Endothelial cell of umbilical vein (primary cell): ENCODE data around the gene RXFP3. TPM values are rescaled to one million over a fixed set of nuclear protein-coding genes. Genes with fewer than 3 reads are reported as not detected.

Experiments
- BruUV-seq: library from RNA; stranded (reverse); fragments of 400-500 nt; replicated peaks from 2 replicates; lab custom pipeline; 2021; lab: Mats Ljungman, UMichigan
- CTCF ChIA-PET: fragments of 300-600, 350-600 bp; sonication (Branson Sonifier 250); formaldehyde crosslinking; loops from one replicate; lab custom pipeline; 2021; ENCODE audit warnings: antibody characterized with exemption, inconsistent platforms; lab: Charles Lee
- POLR2A ChIA-PET: fragments of 300-600, 350-600 bp; sonication (Branson Sonifier 250); formaldehyde crosslinking; loops from one replicate; lab custom pipeline; 2021; ENCODE audit warnings: antibody characterized with exemption, inconsistent platforms; lab: Charles Lee
- DNase-seq: peaks from one replicate; pipeline ENCODE4 v3.0.0-alpha.2; 2011; ENCODE audit warnings: low read depth, low spot score
- FAIRE-seq: peaks from 2 replicates; lab custom pipeline; 2011; peaks lifted over from hg19 to GRCh38; lab: Jason Lieb, UNC
- H2AFZ ChIP-seq: 2 replicates; pipeline ENCODE4 v1.6.0; 2012; ENCODE audit warnings: low read depth, low read length, control low read depth, inconsistent platforms
- H3K27ac ChIP-seq: 2 replicates; pipeline ENCODE4 v1.5.1; 2011; ENCODE audit warnings: low read depth, mild to moderate bottlenecking, control low read depth, low read length, moderate library complexity; ENCODE audit not compliant: insufficient read depth
- H3K27me3 ChIP-seq, 2 experiments: 2 replicates each; pipeline versions ENCODE4 v1.6.0 to v1.6.1; 2011; ENCODE audit warnings: low read length in 2 of 2, mixed read lengths in 1 of 2; ENCODE audit not compliant: control insufficient read depth in 2 of 2, insufficient read depth in 2 of 2
- H3K36me3 ChIP-seq, 2 experiments: 2 replicates in 1 of 2; 3 replicates in 1 of 2; pipeline ENCODE4 v1.5.1; 2011; ENCODE audit warnings: low read length in 2 of 2, mild to moderate bottlenecking in 1 of 2, moderate library complexity in 1 of 2; ENCODE audit not compliant: control insufficient read depth in 2 of 2, insufficient read depth in 2 of 2; ENCODE audit errors: extremely low read depth in 1 of 2
- H3K4me1 ChIP-seq: 3 replicates; pipeline ENCODE4 v1.5.1; 2011; ENCODE audit warnings: mild to moderate bottlenecking, low read length; ENCODE audit not compliant: control insufficient read depth, insufficient read depth; ENCODE audit errors: extremely low read depth
- H3K4me2 ChIP-seq: 2 replicates; pipeline ENCODE4 v1.6.1; 2011; ENCODE audit warnings: low read length, control low read depth, mixed read lengths; ENCODE audit not compliant: insufficient read depth
- H3K4me3 ChIP-seq, 3 experiments: fragments of 200-600 bp in 1 of 3; sonication (generic), shearing (Covaris generic) in 1 of 3; replicated peaks in 1 of 3; 2 replicates each; pipeline ENCODE4 v1.5.1; 2011 to 2016; ENCODE audit warnings: control low read depth in 3 of 3, low read length in 3 of 3, mild to moderate bottlenecking in 2 of 3, inconsistent platforms in 1 of 3, low read depth in 1 of 3, moderate library complexity in 1 of 3; ENCODE audit not compliant: insufficient read depth in 1 of 3
- H3K79me2 ChIP-seq: 2 replicates; pipeline ENCODE4 v1.6.0; 2012; ENCODE audit warnings: low read length, inconsistent platforms; ENCODE audit not compliant: control insufficient read depth, insufficient read depth
- H3K9ac ChIP-seq: replicated peaks from 2 replicates; pipeline ENCODE3; 2011; ENCODE audit warnings: low read length, control low read depth; ENCODE audit not compliant: insufficient read depth; ENCODE audit errors: extremely low read depth
- H3K9me1 ChIP-seq: replicated peaks from 3 replicates; pipeline ENCODE4 v1.6.0; 2011; ENCODE audit warnings: mild to moderate bottlenecking, low read length; ENCODE audit not compliant: control insufficient read depth, insufficient read depth; ENCODE audit errors: extremely low read depth
- H3K9me3 ChIP-seq: replicated peaks from 2 replicates; pipeline ENCODE4 v1.5.1; 2012; ENCODE audit warnings: low read length, inconsistent platforms; ENCODE audit not compliant: control insufficient read depth, insufficient read depth
- H4K20me1 ChIP-seq: replicated peaks from 2 replicates; pipeline ENCODE3; 2011; ENCODE audit warnings: mild to moderate bottlenecking, low read length; ENCODE audit not compliant: control insufficient read depth, insufficient read depth; ENCODE audit errors: extremely low read depth
- CTCF ChIP-seq, 2 donors: IDR thresholded peaks; 1 replicate in 1 of 2; 2 replicates in 1 of 2; pipeline ENCODE4 v1.5.1; 2011; ENCODE audit warnings: low read length in 2 of 2, mild to moderate bottlenecking in 2 of 2, moderate library complexity in 2 of 2, control low read depth in 1 of 2, inconsistent platforms in 1 of 2, low read depth in 1 of 2; ENCODE audit not compliant: insufficient read depth in 1 of 2; ENCODE audit errors: extremely low read depth in 1 of 2
- EZH2 ChIP-seq: IDR thresholded peaks from 2 replicates; pipeline ENCODE4 v1.6.1; 2012; ENCODE audit warnings: borderline replicate concordance, low read depth, mild to moderate bottlenecking, moderate library complexity, low read length, inconsistent platforms; ENCODE audit not compliant: severe bottlenecking
- FOS ChIP-seq: IDR thresholded peaks from 2 replicates; pipeline ENCODE4 v1.6.1; 2011; ENCODE audit warnings: mild to moderate bottlenecking, low read length, moderate library complexity, borderline replicate concordance; ENCODE audit not compliant: insufficient read depth
- GATA2 ChIP-seq: IDR thresholded peaks from 2 replicates; pipeline ENCODE4 v1.7.0; 2011; ENCODE audit warnings: low read depth, mild to moderate bottlenecking, moderate library complexity, mixed read lengths, low read length; ENCODE audit not compliant: insufficient read length, insufficient read depth
- JUN ChIP-seq: IDR thresholded peaks from 2 replicates; pipeline ENCODE4 v1.6.1; 2011; ENCODE audit warnings: borderline replicate concordance, low read depth; ENCODE audit not compliant: insufficient read length, insufficient read depth
- MAX ChIP-seq: IDR thresholded peaks from 2 replicates; pipeline ENCODE4 v1.6.1; 2011; ENCODE audit not compliant: insufficient read depth, insufficient read length
- MYC ChIP-seq: IDR thresholded peaks from one replicate; pipeline ENCODE4 v1.6.1; 2011; ENCODE audit warnings: mild to moderate bottlenecking, low read depth, low read length
- POLR2A ChIP-seq: IDR thresholded peaks from 2 replicates; pipeline ENCODE4 v1.6.1; 2012; ENCODE audit warnings: low read depth, mild to moderate bottlenecking, control low read depth, low read length
- POLR2AphosphoS5 ChIP-seq: IDR thresholded peaks from 2 replicates; pipeline ENCODE4 v1.6.1; 2012; ENCODE audit warnings: low read depth, mild to moderate bottlenecking, control low read depth, low read length, moderate library complexity; ENCODE audit not compliant: insufficient read depth
- dilution Hi-C: fragments of 300-500 bp; cut with MboI; formaldehyde crosslinking; loops from one replicate; pipeline ENCODE4 v1.15.0; 2019; ENCODE audit warnings: low sequenced_read_pairs; ENCODE audit not compliant: extremely low pct_ligation_motif_present
- intact Hi-C: fragments of 100-400 bp; cut with micrococcal nuclease; formaldehyde crosslinking; loops from one replicate; pipeline ENCODE4 v1.10.0; 2022
- polyA plus RNA-seq, 4 experiments: library from polyadenylated mRNA; depleted of rRNA in 3 of 4; stranded (reverse) in 3 of 4; unstranded in 1 of 4; fragments of >200 nt; gene quantifications; 2 replicates each; pipeline versions ENCODE4 v1.2.1 to v1.2.3, GENCODE V29; 2011 to 2012; ENCODE audit warnings: missing spikeins in 1 of 4
- total RNA-seq: library from RNA; stranded (reverse); gene quantifications from 2 replicates; pipeline ENCODE4 v1.2.3, GENCODE V29; 2021

RXFP3 gene
- total and polyA plus RNA-seq, 2 donors (not counting 3 experiments of a cell fraction or from before 2014, with no cell fraction given), result not detected

GRCh38 chr5:33980030-33980429 is 43.8 kb downstream of the RXFP3 start:
- CTCF ChIA-PET, result interaction anchor here (5.5 kb wide), 1 partner anchor 10 kb away, joined by 23 read pairs; no protein-coding TSS in a partner anchor
- POLR2A ChIA-PET, result no interaction called here
- no peak for FAIRE-seq

More at GRCh38 chr5:33980030-33980429, 43.8 kb downstream of the RXFP3 start:
- Histone ChIP-seq H3K36me3 (no peaks in the 10 kb centered on the region), H3K4me2 (no peak overlapping the region), H3K79me2 (no peaks in the 10 kb centered on the region), H3K9me3 (no peaks in the 10 kb centered on the region), H4K20me1 (no peaks in the 10 kb centered on the region), H2AFZ (no peak overlapping the region), H3K27ac (no peak overlapping the region), H3K27me3 (peaks cover 2 to 9% of the 10 kb centered on the region in 2 experiments), H3K9ac (no peak overlapping the region), H3K4me1 (no peaks in the 10 kb centered on the region), H3K4me3 (no peak overlapping the region), H3K9me1 (no peaks in the 10 kb centered on the region)
- dilution Hi-C loops, result no loop called here
- intact Hi-C loops, result no loop called here
- TF ChIP-seq EZH2, result no peak
- TF ChIP-seq POLR2A, result no peak
- TF ChIP-seq JUN, result no peak
- TF ChIP-seq GATA2, result no peak
- TF ChIP-seq FOS, result no peak
- no peak for TF ChIP-seq POLR2AphosphoS5
- TF ChIP-seq CTCF (IDR thresholded peaks at IDR 0.05; ENCODE audit: extremely low read depth in 1 of 2, insufficient read depth in 1 of 2, low read depth in 1 of 2, low read length in 2 of 2), result no peak
- no peak for TF ChIP-seq MYC
- TF ChIP-seq MAX, result no peak
- DNase-seq, result no peak
- no TSS peak for BruUV-seq
